Neural crest cell (in vitro differentiated cells): ENCODE data around the gene SEMA3G. TPM values are rescaled to one million over a fixed set of nuclear protein-coding genes. Genes with fewer than 3 reads are reported as not detected.

ENCODE experiments used
- DNase-seq: peaks from one replicate; pipeline ENCODE4 v3.0.0; 2021; ENCODE audit warnings: low read depth, mixed read lengths, low spot score
- H3K27ac Mint-ChIP-seq: one replicate; pipeline ENCODE4 v1.8.0; 2021; ENCODE audit warnings: mild to moderate bottlenecking, mixed read lengths; ENCODE audit not compliant: unreplicated experiment
- H3K27me3 Mint-ChIP-seq: 2 replicates; pipeline ENCODE4 v1.8.0; 2021; ENCODE audit warnings: low read depth, mild to moderate bottlenecking, mixed read lengths
- H3K36me3 Mint-ChIP-seq: 2 replicates; pipeline ENCODE4 v1.8.0; 2021; ENCODE audit warnings: low read depth, mild to moderate bottlenecking, mixed read lengths
- H3K4me1 Mint-ChIP-seq: 2 replicates; pipeline ENCODE4 v1.8.0; 2021; ENCODE audit warnings: mixed read lengths
- H3K4me3 Mint-ChIP-seq: one replicate; pipeline ENCODE4 v1.8.0; 2021; ENCODE audit warnings: mild to moderate bottlenecking, mixed read lengths
- H3K9me3 Mint-ChIP-seq: 2 replicates; pipeline ENCODE4 v1.8.0; 2021; ENCODE audit warnings: mixed read lengths
- CTCF ChIP-seq: fragments of 200-600 bp; sonication (generic); conservative IDR thresholded peaks from 2 replicates; pipeline ENCODE4 v1.5.0; 2021; ENCODE audit warnings: antibody characterized with exemption, mild to moderate bottlenecking
- total RNA-seq: library from RNA; stranded (reverse); gene quantifications from 2 replicates; pipeline ENCODE4 v1.2.1, GENCODE V29; 2021

The SEMA3G gene
- total RNA-seq, 1 donor from 2014 or later = 5.2 TPM

GRCh38 chr3:52383446-52383845 lies 61.5 kb downstream of the SEMA3G start:
- Mint-ChIP-seq H3K27me3 (no peaks in the 10 kb centered on the region), H3K36me3 (no peaks in the 10 kb centered on the region), H3K27ac (no peak overlapping the region), H3K4me3 (no peak overlapping the region), H3K9me3 (no peaks in the 10 kb centered on the region), H3K4me1 (no peaks in the 10 kb centered on the region)
- no peak for TF ChIP-seq CTCF
- DNase-seq = no peak

Other genes starting within 250 kb of the SEMA3G start
- 47.8 and 53.0 TPM in 2 replicates for gene ALAS1, start 246.9 kb downstream of the SEMA3G start, total RNA-seq
- 0.16 TPM in 1 of 2 replicates, not detected in the other for gene TLR9, start 219.5 kb downstream of the SEMA3G start, total RNA-seq
- 30.7 and 31.7 TPM in 2 replicates for gene TWF2, start 205.9 kb downstream of the SEMA3G start, total RNA-seq
- 4.3 and 4.4 TPM in 2 replicates for gene PPM1M, start 199.3 kb downstream of the SEMA3G start, total RNA-seq
- 114 and 119 TPM in 2 replicates for gene WDR82, start 166.5 kb downstream of the SEMA3G start, total RNA-seq
- gene GLYCTK, start 157.3 kb downstream of the SEMA3G start, total RNA-seq = 6.1 and 9.7 TPM in 2 replicates
- gene DNAH1, start 128.8 kb downstream of the SEMA3G start, total RNA-seq = 2.4 and 3.2 TPM in 2 replicates
- gene BAP1, start 35.1 kb downstream of the SEMA3G start, total RNA-seq = 123 and 125 TPM in 2 replicates
- gene PHF7, start 34.4 kb downstream of the SEMA3G start, total RNA-seq = 8.5 and 9.9 TPM in 2 replicates
- gene TNNC1, start 8.9 kb upstream of the SEMA3G start, total RNA-seq = 0.45 TPM in 1 of 2 replicates, not detected in the other
- gene NISCH, start 10.5 kb upstream of the SEMA3G start, total RNA-seq = 161 and 166 TPM in 2 replicates
- gene STAB1, start 50.2 kb upstream of the SEMA3G start, total RNA-seq = 0.11 and 0.16 TPM in 2 replicates
- gene NT5DC2, start 88.8 kb upstream of the SEMA3G start, total RNA-seq = 389 and 392 TPM in 2 replicates
- 26.2 and 29.8 TPM in 2 replicates for gene UQCC5, start 91.5 kb upstream of the SEMA3G start, total RNA-seq
- 107 and 109 TPM in 2 replicates for gene PBRM1, start 240.8 kb upstream of the SEMA3G start, total RNA-seq
- 142 TPM in 2 replicates for gene GNL3, start 240.9 kb upstream of the SEMA3G start, total RNA-seq